ENCODE measurements around the gene KYAT1. TPM values are rescaled to one million over a fixed set of nuclear protein-coding genes. Genes with fewer than 3 reads are reported as not detected.

The KYAT1 gene
- polyA plus RNA-seq, 2 of the 4 experiments (the other 2 are of a cell fraction) = 8.4 to 10.0 TPM

DNA sequence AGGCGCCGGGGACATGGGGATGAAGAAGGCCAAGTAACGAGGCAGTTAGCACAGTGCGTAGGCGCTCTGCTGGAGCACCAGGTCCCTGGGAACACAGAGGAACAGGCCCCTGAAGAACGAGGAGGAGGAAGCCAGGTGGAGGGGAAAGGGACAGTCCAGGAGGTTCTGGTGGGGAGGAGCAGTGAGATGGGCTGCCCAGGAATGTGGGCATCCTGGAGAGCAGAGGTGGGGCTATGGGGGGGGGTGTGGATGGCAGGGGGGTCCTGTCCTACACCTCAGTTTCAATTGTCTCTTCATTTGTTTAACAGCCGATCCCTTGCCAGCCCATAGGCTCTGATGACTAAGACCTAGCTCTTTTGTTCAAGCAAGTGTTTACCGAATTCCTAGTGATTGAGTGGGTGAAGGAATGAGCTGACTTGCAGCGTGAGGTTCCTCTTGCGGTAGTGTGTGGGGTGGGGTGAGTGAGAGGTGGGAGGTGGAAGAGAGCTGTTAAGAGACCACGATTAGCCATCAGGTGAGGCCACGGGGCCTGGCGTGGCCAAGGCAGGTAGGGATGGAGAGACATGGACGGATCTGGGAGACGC lies 30.6 kb upstream of the KYAT1 start (continued):
- TF ChIP-seq CHD4 (IDR thresholded peaks at IDR 0.05; ENCODE audit: borderline replicate concordance) (no peak), ZFP36 (IDR thresholded peaks at IDR 0.05; ENCODE audit: borderline replicate concordance, partially characterized antibody) (no peak), ZC3H11A (IDR thresholded peaks at IDR 0.05) (no peak), RNF2 (IDR thresholded peaks at IDR 0.05; ENCODE audit: borderline replicate concordance, low read depth) (no peak), EP300 (IDR thresholded peaks at IDR 0.05) (peak in 1 of 2 experiments; percentile 50; a peak in 1 of 5 replicates)
- TF ChIP-seq, protein P1, sequence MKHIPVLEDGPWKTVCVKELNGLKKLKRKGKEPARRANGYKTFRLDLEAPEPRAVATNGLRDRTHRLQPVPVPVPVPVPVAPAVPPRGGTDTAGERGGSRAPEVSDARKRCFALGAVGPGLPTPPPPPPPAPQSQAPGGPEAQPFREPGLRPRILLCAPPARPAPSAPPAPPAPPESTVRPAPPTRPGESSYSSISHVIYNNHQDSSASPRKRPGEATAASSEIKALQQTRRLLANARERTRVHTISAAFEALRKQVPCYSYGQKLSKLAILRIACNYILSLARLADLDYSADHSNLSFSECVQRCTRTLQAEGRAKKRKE (CRISPR knock-in tag; IDR thresholded peaks at IDR 0.05; ENCODE audit: low read depth) = no peak

DNA sequence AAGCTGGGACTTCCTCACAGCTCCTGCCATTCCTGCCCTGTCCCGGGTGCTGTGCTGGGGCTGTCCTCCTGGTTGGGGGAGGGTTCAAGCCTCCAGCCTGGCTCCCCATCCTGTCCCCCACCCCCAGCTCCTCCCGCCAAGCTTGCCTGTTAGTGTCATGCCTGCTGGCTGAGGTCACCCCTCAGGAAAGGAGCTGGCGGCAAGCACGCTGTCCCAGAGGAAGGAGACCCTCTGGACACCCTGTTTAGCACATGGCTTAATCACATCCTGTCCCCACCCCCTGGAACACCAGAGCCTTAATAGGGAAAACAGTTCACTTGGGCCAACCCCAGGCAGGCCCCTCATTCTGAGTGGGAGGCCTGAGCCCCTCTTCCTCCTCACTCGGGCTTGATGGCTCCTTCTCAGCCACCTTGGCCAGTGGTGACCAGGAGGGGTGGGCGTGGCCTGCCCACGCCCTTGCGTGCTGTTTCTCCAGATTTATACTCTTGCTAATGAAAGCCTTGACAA lies 29.8 kb upstream of the KYAT1 start:
- Histone ChIP-seq H3K4me3 (peak overlapping the region; percentile 15; the same call in 1 of the 3 replicates), H3K4me1 (peaks cover 53% of the 10 kb centered on the region), H3K4me2 (peak overlapping the region; percentile 79), H3K9me3 (no peaks in the 10 kb centered on the region), H3K27ac (peak overlapping the region; percentile 91 to 97)
- ATAC-seq (peak; percentile 25 to 36; a peak in 5 of 6 replicates), DNase-seq (ENCODE audit: low read depth in 1 of 2, low spot score in 1 of 2) (peak; percentile 36 to 65), FAIRE-seq (no peak)
- no peak for TF ChIP-seq POLR2AphosphoS2 (conservative IDR thresholded peaks at IDR 0.05; ENCODE audit: low read length)
- TF ChIP-seq NR3C1 (IDR thresholded peaks at IDR 0.05) = no peak
- TF ChIP-seq, protein P2, sequence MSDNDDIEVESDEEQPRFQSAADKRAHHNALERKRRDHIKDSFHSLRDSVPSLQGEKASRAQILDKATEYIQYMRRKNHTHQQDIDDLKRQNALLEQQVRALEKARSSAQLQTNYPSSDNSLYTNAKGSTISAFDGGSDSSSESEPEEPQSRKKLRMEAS (IDR thresholded peaks at IDR 0.05) = peak; percentile 86
- TF ChIP-seq CBX8 (IDR thresholded peaks at IDR 0.05) = no peak
- peak in 1 of 2 experiments; percentile 8; a peak in 1 of 5 replicates for TF ChIP-seq EP300 (IDR thresholded peaks at IDR 0.05)
- TF ChIP-seq TFCP2L1 (CRISPR knock-in tag; IDR thresholded peaks at IDR 0.05) = no peak
- TF ChIP-seq, protein P3, sequence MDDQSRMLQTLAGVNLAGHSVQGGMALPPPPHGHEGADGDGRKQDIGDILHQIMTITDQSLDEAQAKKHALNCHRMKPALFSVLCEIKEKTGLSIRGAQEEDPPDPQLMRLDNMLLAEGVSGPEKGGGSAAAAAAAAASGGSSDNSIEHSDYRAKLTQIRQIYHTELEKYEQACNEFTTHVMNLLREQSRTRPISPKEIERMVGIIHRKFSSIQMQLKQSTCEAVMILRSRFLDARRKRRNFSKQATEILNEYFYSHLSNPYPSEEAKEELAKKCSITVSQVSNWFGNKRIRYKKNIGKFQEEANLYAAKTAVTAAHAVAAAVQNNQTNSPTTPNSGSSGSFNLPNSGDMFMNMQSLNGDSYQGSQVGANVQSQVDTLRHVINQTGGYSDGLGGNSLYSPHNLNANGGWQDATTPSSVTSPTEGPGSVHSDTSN (IDR thresholded peaks at IDR 0.05) = no peak
- no peak for TF ChIP-seq KDM5A (IDR thresholded peaks at IDR 0.05)
- peak; percentile 9; the same call in 1 of the 2 replicates for TF ChIP-seq EHF (CRISPR knock-in tag; IDR thresholded peaks at IDR 0.05)
- TF ChIP-seq, protein P4, sequence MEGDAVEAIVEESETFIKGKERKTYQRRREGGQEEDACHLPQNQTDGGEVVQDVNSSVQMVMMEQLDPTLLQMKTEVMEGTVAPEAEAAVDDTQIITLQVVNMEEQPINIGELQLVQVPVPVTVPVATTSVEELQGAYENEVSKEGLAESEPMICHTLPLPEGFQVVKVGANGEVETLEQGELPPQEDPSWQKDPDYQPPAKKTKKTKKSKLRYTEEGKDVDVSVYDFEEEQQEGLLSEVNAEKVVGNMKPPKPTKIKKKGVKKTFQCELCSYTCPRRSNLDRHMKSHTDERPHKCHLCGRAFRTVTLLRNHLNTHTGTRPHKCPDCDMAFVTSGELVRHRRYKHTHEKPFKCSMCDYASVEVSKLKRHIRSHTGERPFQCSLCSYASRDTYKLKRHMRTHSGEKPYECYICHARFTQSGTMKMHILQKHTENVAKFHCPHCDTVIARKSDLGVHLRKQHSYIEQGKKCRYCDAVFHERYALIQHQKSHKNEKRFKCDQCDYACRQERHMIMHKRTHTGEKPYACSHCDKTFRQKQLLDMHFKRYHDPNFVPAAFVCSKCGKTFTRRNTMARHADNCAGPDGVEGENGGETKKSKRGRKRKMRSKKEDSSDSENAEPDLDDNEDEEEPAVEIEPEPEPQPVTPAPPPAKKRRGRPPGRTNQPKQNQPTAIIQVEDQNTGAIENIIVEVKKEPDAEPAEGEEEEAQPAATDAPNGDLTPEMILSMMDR (IDR thresholded peaks at IDR 0.05) = no peak
- TF ChIP-seq FOSB (CRISPR knock-in tag; IDR thresholded peaks at IDR 0.05) = no peak
- no peak for TF ChIP-seq POLR2A (IDR thresholded peaks at IDR 0.05; ENCODE audit: low read length)
- TF ChIP-seq, protein P5, sequence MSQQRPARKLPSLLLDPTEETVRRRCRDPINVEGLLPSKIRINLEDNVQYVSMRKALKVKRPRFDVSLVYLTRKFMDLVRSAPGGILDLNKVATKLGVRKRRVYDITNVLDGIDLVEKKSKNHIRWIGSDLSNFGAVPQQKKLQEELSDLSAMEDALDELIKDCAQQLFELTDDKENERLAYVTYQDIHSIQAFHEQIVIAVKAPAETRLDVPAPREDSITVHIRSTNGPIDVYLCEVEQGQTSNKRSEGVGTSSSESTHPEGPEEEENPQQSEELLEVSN (IDR thresholded peaks at IDR 0.05; ENCODE audit: borderline replicate concordance, low read depth) = peak; percentile 67
- TF ChIP-seq HOXA7 (CRISPR knock-in tag; IDR thresholded peaks at IDR 0.05) = no peak
- no peak for TF ChIP-seq ZSCAN20 (CRISPR knock-in tag; IDR thresholded peaks at IDR 0.05)
- no peak for TF ChIP-seq KDM1A (IDR thresholded peaks at IDR 0.05; ENCODE audit: low read depth)
- no peak for TF ChIP-seq HEYL (CRISPR knock-in tag; IDR thresholded peaks at IDR 0.05)
- TF ChIP-seq, protein P6, sequence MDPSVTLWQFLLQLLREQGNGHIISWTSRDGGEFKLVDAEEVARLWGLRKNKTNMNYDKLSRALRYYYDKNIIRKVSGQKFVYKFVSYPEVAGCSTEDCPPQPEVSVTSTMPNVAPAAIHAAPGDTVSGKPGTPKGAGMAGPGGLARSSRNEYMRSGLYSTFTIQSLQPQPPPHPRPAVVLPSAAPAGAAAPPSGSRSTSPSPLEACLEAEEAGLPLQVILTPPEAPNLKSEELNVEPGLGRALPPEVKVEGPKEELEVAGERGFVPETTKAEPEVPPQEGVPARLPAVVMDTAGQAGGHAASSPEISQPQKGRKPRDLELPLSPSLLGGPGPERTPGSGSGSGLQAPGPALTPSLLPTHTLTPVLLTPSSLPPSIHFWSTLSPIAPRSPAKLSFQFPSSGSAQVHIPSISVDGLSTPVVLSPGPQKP (IDR thresholded peaks at IDR 0.05; ENCODE audit: low read depth, low read length) = no peak
- ChIA-PET CTCF (interaction anchor here (0.5 to 1.9 kb wide), 3 partner anchors 15 to 47 kb away, joined by 3 to 10 read pairs (median 3); no protein-coding TSS in a partner anchor), POLR2A (no interaction called here)
- WGBS (ENCODE audit: missing lambda C conversion rate) = 10% methylated on average over 7 of the region's 8 CpGs
